C4-2B (cell line): Measurements from ENCODE around the gene FAM89A.

Source experiments
- CTCF ChIP-seq: fragments of 450-650 bp; conservative IDR thresholded peaks from 2 replicates; pipeline ENCODE4 v1.5.1; 2017; ENCODE audit warnings: mild to moderate bottlenecking
- ZFX ChIP-seq: fragments of 450-650 bp; IDR thresholded peaks from 2 replicates; pipeline ENCODE4 v1.6.1; 2017

GRCh38 chr1:231020816-231021215, 19.2 kb downstream of the FAM89A start:
- no peak for TF ChIP-seq CTCF
- TF ChIP-seq ZFX, result no peak
